GM21737 (cell line): ENCODE measurements around the gene ESRRA.

Source experiments
- ATAC-seq: cut with Tn5 transposase; IDR thresholded peaks from one replicate; pipeline ENCODE4 v1.9.1; 2021; ENCODE audit warnings: mild to moderate bottlenecking, moderate library complexity; ENCODE audit not compliant: unreplicated experiment

ESRRA gene

GRCh38 chr11:64327375-64327774 lies 22.1 kb downstream of the ESRRA start:
- no peak for ATAC-seq

- no peak for ATAC-seq
Observed at GRCh38 chr11:64327993-64328392, 22.7 kb downstream of the ESRRA start.

- ATAC-seq: no peak
Observed at GRCh38 chr11:64330888-64331287, 25.6 kb downstream of the ESRRA start.

- peak; percentile 40 for ATAC-seq
Observed at GRCh38 chr11:64331569-64332371, 26.4 kb downstream of the ESRRA start.

- no peak for ATAC-seq
Observed at GRCh38 chr11:64333556-64333955, 28.2 kb downstream of the ESRRA start.

- peak; percentile 73 for ATAC-seq
Observed at GRCh38 chr11:64334764-64335735, 29.7 kb downstream of the ESRRA start.

- no peak for ATAC-seq
Observed at GRCh38 chr11:64337538-64338249, 32.4 kb downstream of the ESRRA start.

GRCh38 chr11:64338716-64339115 lies 33.4 kb downstream of the ESRRA start:
- no peak for ATAC-seq

GRCh38 chr11:64339286-64339685 lies 34.0 kb downstream of the ESRRA start:
- ATAC-seq: no peak

GRCh38 chr11:64339754-64340408 lies 34.6 kb downstream of the ESRRA start, which contains the start of gene CCDC88B:
Gene CCDC88B, plus strand, starts transcription at chr11:64340204. Its CDS starts 63 bp downstream, at chr11:64340267.
- peak; percentile 55 for ATAC-seq

GRCh38 chr11:64340671-64341335 lies 35.5 kb downstream of the ESRRA start:
- ATAC-seq: peak; percentile 35

GRCh38 chr11:64341429-64341828 lies 36.1 kb downstream of the ESRRA start:
- no peak for ATAC-seq

- no peak for ATAC-seq
Observed at GRCh38 chr11:64341851-64342791, 36.8 kb downstream of the ESRRA start.

- ATAC-seq: no peak
Observed at GRCh38 chr11:64342869-64343745, 37.8 kb downstream of the ESRRA start.

- no peak for ATAC-seq
Observed at GRCh38 chr11:64343767-64344559, 38.6 kb downstream of the ESRRA start.

GRCh38 chr11:64344787-64345186 lies 39.5 kb downstream of the ESRRA start:
- ATAC-seq: no peak
